GM12801 (cell line): ENCODE measurements around the gene TPR.

ENCODE experiments used
- TF ChIP-seq, protein P1 (sequence below): IDR thresholded peaks from one replicate; pipeline ENCODE4 v1.5.1; 2011; ENCODE audit warnings: control low read depth; ENCODE audit not compliant: insufficient read length; ENCODE audit errors: extremely low read depth

TPR gene

DNA sequence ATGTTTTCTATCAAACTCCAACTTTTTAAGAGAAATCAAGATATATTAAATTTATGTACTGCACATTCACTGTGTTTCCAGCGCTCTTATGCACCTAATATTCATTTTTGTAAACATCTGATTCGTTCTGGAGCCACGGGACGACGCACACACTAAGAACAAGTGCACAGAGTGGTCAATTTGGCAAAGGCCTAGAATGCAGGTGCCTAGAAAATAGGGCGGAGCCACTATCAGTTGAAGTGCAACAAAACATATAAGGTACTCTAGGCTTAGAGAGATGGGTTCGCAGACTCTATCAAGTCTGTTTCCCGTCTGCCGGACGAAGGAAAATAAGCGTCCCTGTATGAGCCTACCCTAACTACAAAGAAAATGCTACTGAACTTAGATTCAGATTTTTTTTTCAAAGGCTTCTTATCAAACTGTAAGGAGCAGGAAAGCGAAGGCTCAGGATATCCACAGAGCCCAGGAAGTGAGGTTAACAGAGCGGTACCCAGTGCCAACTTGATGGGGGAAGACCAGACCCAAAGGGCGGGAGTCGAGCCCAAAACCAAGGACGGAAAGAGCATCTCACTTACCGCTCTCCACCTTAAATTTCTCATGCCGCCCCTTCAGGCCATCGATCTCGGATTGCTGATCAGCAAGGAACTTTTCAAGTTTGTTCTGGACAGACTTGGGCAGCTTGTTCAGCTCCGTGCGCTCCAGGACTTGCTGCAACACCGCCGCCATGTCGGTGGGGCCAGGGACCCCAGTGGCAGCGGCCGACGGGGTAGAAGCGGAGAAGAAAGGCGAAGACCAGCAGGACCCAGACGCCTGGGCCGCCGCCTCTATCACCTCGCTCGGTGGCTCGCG, 526 bp downstream of the TPR start:
- TF ChIP-seq, protein P1, sequence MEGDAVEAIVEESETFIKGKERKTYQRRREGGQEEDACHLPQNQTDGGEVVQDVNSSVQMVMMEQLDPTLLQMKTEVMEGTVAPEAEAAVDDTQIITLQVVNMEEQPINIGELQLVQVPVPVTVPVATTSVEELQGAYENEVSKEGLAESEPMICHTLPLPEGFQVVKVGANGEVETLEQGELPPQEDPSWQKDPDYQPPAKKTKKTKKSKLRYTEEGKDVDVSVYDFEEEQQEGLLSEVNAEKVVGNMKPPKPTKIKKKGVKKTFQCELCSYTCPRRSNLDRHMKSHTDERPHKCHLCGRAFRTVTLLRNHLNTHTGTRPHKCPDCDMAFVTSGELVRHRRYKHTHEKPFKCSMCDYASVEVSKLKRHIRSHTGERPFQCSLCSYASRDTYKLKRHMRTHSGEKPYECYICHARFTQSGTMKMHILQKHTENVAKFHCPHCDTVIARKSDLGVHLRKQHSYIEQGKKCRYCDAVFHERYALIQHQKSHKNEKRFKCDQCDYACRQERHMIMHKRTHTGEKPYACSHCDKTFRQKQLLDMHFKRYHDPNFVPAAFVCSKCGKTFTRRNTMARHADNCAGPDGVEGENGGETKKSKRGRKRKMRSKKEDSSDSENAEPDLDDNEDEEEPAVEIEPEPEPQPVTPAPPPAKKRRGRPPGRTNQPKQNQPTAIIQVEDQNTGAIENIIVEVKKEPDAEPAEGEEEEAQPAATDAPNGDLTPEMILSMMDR: no peak

DNA sequence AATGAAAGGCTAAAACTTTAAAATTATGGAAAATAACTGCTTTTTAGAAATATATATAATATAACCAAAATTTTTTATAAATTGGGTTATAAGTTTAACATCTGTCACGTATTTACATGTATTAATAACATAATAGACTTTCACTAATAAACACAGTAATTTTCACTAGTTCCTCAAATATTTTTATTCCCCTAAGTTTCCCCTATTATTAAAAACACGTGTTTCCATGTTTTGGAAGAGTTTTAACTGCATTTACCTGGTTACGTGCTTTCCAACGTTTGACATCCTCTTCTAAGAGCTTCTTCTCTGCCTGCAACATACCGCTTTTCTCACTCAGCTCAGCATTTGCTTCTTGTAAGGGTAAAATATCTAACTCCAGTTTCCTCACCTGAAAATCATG, 34.3 kb downstream of the TPR start:
- TF ChIP-seq, protein P1: no peak

DNA sequence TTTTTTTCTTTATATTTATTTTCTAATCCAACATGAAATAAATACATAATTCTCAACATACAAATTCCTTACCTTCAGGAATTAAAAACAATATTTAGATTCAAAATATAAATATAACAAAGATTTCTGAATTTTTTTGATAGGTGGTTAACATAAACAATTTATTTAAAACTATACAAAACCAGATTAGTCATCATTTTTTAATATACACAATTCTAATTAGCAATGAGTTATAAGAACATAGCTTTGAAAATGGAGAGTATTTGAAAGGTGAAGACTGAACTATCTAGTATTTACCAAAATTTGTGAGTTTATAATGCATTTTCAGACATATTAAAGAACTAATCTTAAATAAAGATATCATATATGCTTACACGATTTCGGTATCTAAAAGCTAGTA, 37.5 kb downstream of the TPR start:
- TF ChIP-seq, protein P1: no peak

DNA sequence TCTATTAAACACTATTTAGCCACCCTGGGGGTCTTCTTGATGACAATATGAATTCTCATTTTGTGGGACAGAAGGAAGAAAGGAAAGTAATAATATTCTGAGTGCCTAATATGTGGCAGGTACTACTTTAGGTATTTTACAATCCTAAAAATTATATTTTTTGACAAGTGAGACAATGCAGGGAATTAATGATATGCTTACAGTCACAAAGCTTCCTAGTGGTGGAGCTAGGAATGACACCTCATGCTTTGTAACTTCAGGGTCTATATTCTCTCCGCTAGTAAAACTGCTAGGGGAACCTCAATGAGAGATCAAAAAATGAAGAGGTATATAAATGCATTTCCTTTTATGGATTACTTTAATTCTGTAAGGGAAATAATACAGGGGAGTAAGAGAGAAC, 44.3 kb downstream of the TPR start:
- TF ChIP-seq, protein P1: no peak

DNA sequence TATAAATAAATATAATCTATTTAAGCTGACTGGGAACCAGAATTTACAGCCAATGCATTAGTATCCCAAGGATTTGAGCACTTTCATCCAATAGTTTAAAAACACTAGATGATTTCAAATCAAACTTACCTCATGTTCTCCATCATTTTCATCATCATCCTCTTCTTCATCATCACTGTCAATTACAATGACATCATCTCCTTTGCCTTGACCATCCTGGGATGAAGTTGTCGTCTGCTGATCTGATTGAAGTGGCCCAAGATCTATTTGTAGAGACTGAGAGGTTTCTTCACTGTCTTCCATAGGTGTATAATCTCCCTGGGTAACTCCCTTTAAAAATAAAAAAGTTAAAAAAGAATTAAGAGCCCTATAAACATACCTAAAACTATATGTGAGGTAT, 47.7 kb downstream of the TPR start:
- TF ChIP-seq, protein P1: no peak

DNA sequence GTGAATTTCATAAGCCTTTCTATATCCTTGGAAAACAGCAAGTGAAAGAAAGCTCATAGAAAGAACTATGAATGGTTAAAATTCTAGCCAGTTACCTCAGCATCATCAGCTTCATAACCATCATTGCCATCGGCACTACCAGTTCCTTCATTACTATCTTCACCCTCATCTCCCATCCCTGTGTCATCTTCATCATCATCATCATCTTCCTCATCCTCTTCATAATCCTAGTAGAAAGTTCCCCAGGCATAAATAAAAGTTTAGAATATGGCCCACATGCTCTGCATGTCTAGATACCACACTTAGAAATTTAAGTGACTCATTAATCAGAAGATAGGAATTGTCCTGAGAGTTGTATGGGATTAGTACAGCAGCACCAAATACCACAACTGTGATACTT, 49.0 kb downstream of the TPR start:
- TF ChIP-seq, protein P1: no peak

DNA sequence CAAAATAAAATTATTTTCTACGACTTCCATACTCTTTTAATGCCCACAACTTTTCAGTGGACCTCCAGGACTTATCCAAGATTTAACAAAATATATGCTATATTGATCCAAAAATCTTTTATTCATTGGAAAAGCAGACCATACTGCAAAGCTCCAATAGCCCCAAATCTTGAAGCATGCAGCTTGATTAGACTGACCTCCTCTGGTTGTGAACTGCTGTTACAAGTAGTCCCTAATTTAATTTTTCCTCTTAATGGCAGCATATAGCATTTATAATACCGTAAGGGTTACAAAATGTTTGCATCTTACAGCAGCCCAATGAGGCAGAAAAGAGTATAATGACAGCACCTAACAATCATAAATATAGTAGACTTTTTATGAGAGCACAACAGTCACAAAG, 49.8 kb downstream of the TPR start:
- TF ChIP-seq, protein P1: no peak

DNA sequence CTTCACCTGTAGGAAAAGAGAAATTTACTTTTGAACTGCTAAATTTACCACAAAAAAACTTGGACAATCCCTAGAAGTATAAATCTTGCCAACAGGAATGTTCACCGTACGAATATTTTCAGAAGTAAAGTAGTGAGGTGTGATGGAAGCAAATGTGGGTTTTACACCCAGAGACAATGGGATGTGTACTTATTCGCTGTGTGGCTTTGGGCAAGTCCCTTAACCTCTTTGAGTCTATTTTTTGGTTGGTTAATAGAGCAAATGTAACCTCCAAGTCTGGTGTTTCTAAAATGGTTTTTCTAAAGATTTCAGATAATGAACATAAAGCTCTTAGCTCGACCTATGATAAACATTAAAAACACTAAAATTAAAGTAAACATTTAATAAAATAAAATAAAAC, 51.2 kb downstream of the TPR start:
- TF ChIP-seq, protein P1: no peak
